Endothelial cell of umbilical vein (primary cell): ENCODE measurements around the gene HS6ST2. TPM values are rescaled to one million over a fixed set of nuclear protein-coding genes. Genes with fewer than 3 reads are reported as not detected.

ENCODE experiments used
- BruUV-seq: library from RNA; stranded (reverse); fragments of 400-500 nt; replicated peaks from 2 replicates; lab custom pipeline; 2021; lab: Mats Ljungman, UMichigan
- CTCF ChIA-PET: fragments of 300-600, 350-600 bp; sonication (Branson Sonifier 250); formaldehyde crosslinking; loops from one replicate; lab custom pipeline; 2021; ENCODE audit warnings: antibody characterized with exemption, inconsistent platforms; lab: Charles Lee
- POLR2A ChIA-PET: fragments of 300-600, 350-600 bp; sonication (Branson Sonifier 250); formaldehyde crosslinking; loops from one replicate; lab custom pipeline; 2021; ENCODE audit warnings: antibody characterized with exemption, inconsistent platforms; lab: Charles Lee
- DNase-seq: peaks from one replicate; pipeline ENCODE4 v3.0.0-alpha.2; 2011; ENCODE audit warnings: low read depth, low spot score
- FAIRE-seq: peaks from 2 replicates; lab custom pipeline; 2011; peaks lifted over from hg19 to GRCh38; lab: Jason Lieb, UNC
- H2AFZ ChIP-seq: 2 replicates; pipeline ENCODE4 v1.6.0; 2012; ENCODE audit warnings: low read depth, low read length, control low read depth, inconsistent platforms
- H3K27ac ChIP-seq: 2 replicates; pipeline ENCODE4 v1.5.1; 2011; ENCODE audit warnings: low read depth, mild to moderate bottlenecking, control low read depth, low read length, moderate library complexity; ENCODE audit not compliant: insufficient read depth
- H3K27me3 ChIP-seq, 2 experiments: 2 replicates each; pipeline versions ENCODE4 v1.6.0 to v1.6.1; 2011; ENCODE audit warnings: low read length in 2 of 2, mixed read lengths in 1 of 2; ENCODE audit not compliant: control insufficient read depth in 2 of 2, insufficient read depth in 2 of 2
- H3K36me3 ChIP-seq, 2 experiments: 2 replicates in 1 of 2; 3 replicates in 1 of 2; pipeline ENCODE4 v1.5.1; 2011; ENCODE audit warnings: low read length in 2 of 2, mild to moderate bottlenecking in 1 of 2, moderate library complexity in 1 of 2; ENCODE audit not compliant: control insufficient read depth in 2 of 2, insufficient read depth in 2 of 2; ENCODE audit errors: extremely low read depth in 1 of 2
- H3K4me1 ChIP-seq: 3 replicates; pipeline ENCODE4 v1.5.1; 2011; ENCODE audit warnings: mild to moderate bottlenecking, low read length; ENCODE audit not compliant: control insufficient read depth, insufficient read depth; ENCODE audit errors: extremely low read depth
- H3K4me2 ChIP-seq: 2 replicates; pipeline ENCODE4 v1.6.1; 2011; ENCODE audit warnings: low read length, control low read depth, mixed read lengths; ENCODE audit not compliant: insufficient read depth
- H3K4me3 ChIP-seq, 3 experiments: fragments of 200-600 bp in 1 of 3; sonication (generic), shearing (Covaris generic) in 1 of 3; replicated peaks in 1 of 3; 2 replicates each; pipeline ENCODE4 v1.5.1; 2011 to 2016; ENCODE audit warnings: control low read depth in 3 of 3, low read length in 3 of 3, mild to moderate bottlenecking in 2 of 3, inconsistent platforms in 1 of 3, low read depth in 1 of 3, moderate library complexity in 1 of 3; ENCODE audit not compliant: insufficient read depth in 1 of 3
- H3K79me2 ChIP-seq: 2 replicates; pipeline ENCODE4 v1.6.0; 2012; ENCODE audit warnings: low read length, inconsistent platforms; ENCODE audit not compliant: control insufficient read depth, insufficient read depth
- H3K9ac ChIP-seq: replicated peaks from 2 replicates; pipeline ENCODE3; 2011; ENCODE audit warnings: low read length, control low read depth; ENCODE audit not compliant: insufficient read depth; ENCODE audit errors: extremely low read depth
- H3K9me1 ChIP-seq: replicated peaks from 3 replicates; pipeline ENCODE4 v1.6.0; 2011; ENCODE audit warnings: mild to moderate bottlenecking, low read length; ENCODE audit not compliant: control insufficient read depth, insufficient read depth; ENCODE audit errors: extremely low read depth
- H3K9me3 ChIP-seq: replicated peaks from 2 replicates; pipeline ENCODE4 v1.5.1; 2012; ENCODE audit warnings: low read length, inconsistent platforms; ENCODE audit not compliant: control insufficient read depth, insufficient read depth
- H4K20me1 ChIP-seq: replicated peaks from 2 replicates; pipeline ENCODE3; 2011; ENCODE audit warnings: mild to moderate bottlenecking, low read length; ENCODE audit not compliant: control insufficient read depth, insufficient read depth; ENCODE audit errors: extremely low read depth
- EZH2 ChIP-seq: IDR thresholded peaks from 2 replicates; pipeline ENCODE4 v1.6.1; 2012; ENCODE audit warnings: borderline replicate concordance, low read depth, mild to moderate bottlenecking, moderate library complexity, low read length, inconsistent platforms; ENCODE audit not compliant: severe bottlenecking
- FOS ChIP-seq: IDR thresholded peaks from 2 replicates; pipeline ENCODE4 v1.6.1; 2011; ENCODE audit warnings: mild to moderate bottlenecking, low read length, moderate library complexity, borderline replicate concordance; ENCODE audit not compliant: insufficient read depth
- GATA2 ChIP-seq: IDR thresholded peaks from 2 replicates; pipeline ENCODE4 v1.7.0; 2011; ENCODE audit warnings: low read depth, mild to moderate bottlenecking, moderate library complexity, mixed read lengths, low read length; ENCODE audit not compliant: insufficient read length, insufficient read depth
- JUN ChIP-seq: IDR thresholded peaks from 2 replicates; pipeline ENCODE4 v1.6.1; 2011; ENCODE audit warnings: borderline replicate concordance, low read depth; ENCODE audit not compliant: insufficient read length, insufficient read depth
- MYC ChIP-seq: IDR thresholded peaks from one replicate; pipeline ENCODE4 v1.6.1; 2011; ENCODE audit warnings: mild to moderate bottlenecking, low read depth, low read length
- POLR2A ChIP-seq: IDR thresholded peaks from 2 replicates; pipeline ENCODE4 v1.6.1; 2012; ENCODE audit warnings: low read depth, mild to moderate bottlenecking, control low read depth, low read length
- POLR2AphosphoS5 ChIP-seq: IDR thresholded peaks from 2 replicates; pipeline ENCODE4 v1.6.1; 2012; ENCODE audit warnings: low read depth, mild to moderate bottlenecking, control low read depth, low read length, moderate library complexity; ENCODE audit not compliant: insufficient read depth
- dilution Hi-C: fragments of 300-500 bp; cut with MboI; formaldehyde crosslinking; loops from one replicate; pipeline ENCODE4 v1.15.0; 2019; ENCODE audit warnings: low sequenced_read_pairs; ENCODE audit not compliant: extremely low pct_ligation_motif_present
- intact Hi-C: fragments of 100-400 bp; cut with micrococcal nuclease; formaldehyde crosslinking; loops from one replicate; pipeline ENCODE4 v1.10.0; 2022
- polyA plus RNA-seq, 4 experiments: library from polyadenylated mRNA; depleted of rRNA in 3 of 4; stranded (reverse) in 3 of 4; unstranded in 1 of 4; fragments of >200 nt; gene quantifications; 2 replicates each; pipeline versions ENCODE4 v1.2.1 to v1.2.3, GENCODE V29; 2011 to 2012; ENCODE audit warnings: missing spikeins in 1 of 4
- total RNA-seq: library from RNA; stranded (reverse); gene quantifications from 2 replicates; pipeline ENCODE4 v1.2.3, GENCODE V29; 2021
- TF ChIP-seq, protein P1 (sequence below), 2 donors: IDR thresholded peaks; 1 replicate in 1 of 2; 2 replicates in 1 of 2; pipeline ENCODE4 v1.5.1; 2011; ENCODE audit warnings: low read length in 2 of 2, mild to moderate bottlenecking in 2 of 2, moderate library complexity in 2 of 2, control low read depth in 1 of 2, inconsistent platforms in 1 of 2, low read depth in 1 of 2; ENCODE audit not compliant: insufficient read depth in 1 of 2; ENCODE audit errors: extremely low read depth in 1 of 2
- TF ChIP-seq, protein P2 (sequence below): IDR thresholded peaks from 2 replicates; pipeline ENCODE4 v1.6.1; 2011; ENCODE audit not compliant: insufficient read depth, insufficient read length

Gene HS6ST2
- total and polyA plus RNA-seq, 2 donors (not counting 3 experiments of a cell fraction or from before 2014, with no cell fraction given): 0.49 to 0.84 TPM

DNA sequence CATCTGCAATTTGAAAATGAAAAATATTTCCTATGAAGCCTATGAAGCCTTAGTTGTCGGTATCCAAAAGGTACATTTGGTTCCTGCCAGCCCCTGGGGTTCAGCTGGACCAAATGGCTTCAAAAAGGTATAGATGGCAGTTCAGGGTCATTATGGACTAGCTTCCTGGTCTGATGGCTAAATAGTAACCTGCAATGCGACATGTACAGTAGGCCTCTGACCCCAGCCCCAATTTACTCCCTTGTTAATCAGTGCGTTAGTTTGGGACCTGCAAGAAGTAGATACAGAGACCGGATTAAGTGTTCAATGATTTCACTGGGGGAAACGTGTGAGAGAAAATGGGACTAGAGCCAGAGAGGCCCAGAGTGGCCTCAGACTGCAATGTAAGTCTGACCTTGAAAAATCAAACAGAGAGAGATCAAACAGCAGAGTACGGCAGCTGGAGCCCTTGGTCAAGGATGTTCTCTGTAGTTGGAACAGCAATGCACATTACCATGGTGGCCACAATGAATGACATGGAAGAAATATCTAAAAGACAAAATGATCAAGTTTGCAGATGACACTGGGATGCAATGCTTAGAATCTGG lies 354.6 kb downstream of the HS6ST2 start:
- DNase-seq (no peak), FAIRE-seq (no peak)
- H3K9me3 ChIP-seq: no peaks in the 10 kb centered on the region
- ChIA-PET POLR2A (interaction anchor here (0.7 kb wide), 1 partner anchor 15 kb away, joined by 3 read pairs; no protein-coding TSS in a partner anchor), CTCF (interaction anchor here (0.9 to 1.3 kb wide), 2 partner anchors 9 to 311 kb away, joined by 3 to 6 read pairs; no protein-coding TSS in a partner anchor)
- TF ChIP-seq JUN (no peak), FOS (no peak), POLR2A (no peak)
- TF ChIP-seq, protein P1, sequence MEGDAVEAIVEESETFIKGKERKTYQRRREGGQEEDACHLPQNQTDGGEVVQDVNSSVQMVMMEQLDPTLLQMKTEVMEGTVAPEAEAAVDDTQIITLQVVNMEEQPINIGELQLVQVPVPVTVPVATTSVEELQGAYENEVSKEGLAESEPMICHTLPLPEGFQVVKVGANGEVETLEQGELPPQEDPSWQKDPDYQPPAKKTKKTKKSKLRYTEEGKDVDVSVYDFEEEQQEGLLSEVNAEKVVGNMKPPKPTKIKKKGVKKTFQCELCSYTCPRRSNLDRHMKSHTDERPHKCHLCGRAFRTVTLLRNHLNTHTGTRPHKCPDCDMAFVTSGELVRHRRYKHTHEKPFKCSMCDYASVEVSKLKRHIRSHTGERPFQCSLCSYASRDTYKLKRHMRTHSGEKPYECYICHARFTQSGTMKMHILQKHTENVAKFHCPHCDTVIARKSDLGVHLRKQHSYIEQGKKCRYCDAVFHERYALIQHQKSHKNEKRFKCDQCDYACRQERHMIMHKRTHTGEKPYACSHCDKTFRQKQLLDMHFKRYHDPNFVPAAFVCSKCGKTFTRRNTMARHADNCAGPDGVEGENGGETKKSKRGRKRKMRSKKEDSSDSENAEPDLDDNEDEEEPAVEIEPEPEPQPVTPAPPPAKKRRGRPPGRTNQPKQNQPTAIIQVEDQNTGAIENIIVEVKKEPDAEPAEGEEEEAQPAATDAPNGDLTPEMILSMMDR (IDR thresholded peaks at IDR 0.05; ENCODE audit: extremely low read depth in 1 of 2, insufficient read depth in 1 of 2, low read depth in 1 of 2, low read length in 2 of 2): no peak
- intact Hi-C loops (no loop called here), dilution Hi-C loops (no loop called here)
- H3K79me2 ChIP-seq: no peaks in the 10 kb centered on the region
- H4K20me1 ChIP-seq: no peaks in the 10 kb centered on the region
- no peaks in the 10 kb centered on the region for H3K9me1 ChIP-seq
- no peak overlapping the region for H3K9ac ChIP-seq
- no peaks in the 10 kb centered on the region for H3K27me3 ChIP-seq
- no peak overlapping the region for H2AFZ ChIP-seq
- H3K36me3 ChIP-seq: no peaks in the 10 kb centered on the region
- H3K27ac ChIP-seq: no peak overlapping the region
- H3K4me2 ChIP-seq: no peak overlapping the region
- H3K4me3 ChIP-seq: no peak overlapping the region
- H3K4me1 ChIP-seq: no peaks in the 10 kb centered on the region
- no TSS peak for BruUV-seq

DNA sequence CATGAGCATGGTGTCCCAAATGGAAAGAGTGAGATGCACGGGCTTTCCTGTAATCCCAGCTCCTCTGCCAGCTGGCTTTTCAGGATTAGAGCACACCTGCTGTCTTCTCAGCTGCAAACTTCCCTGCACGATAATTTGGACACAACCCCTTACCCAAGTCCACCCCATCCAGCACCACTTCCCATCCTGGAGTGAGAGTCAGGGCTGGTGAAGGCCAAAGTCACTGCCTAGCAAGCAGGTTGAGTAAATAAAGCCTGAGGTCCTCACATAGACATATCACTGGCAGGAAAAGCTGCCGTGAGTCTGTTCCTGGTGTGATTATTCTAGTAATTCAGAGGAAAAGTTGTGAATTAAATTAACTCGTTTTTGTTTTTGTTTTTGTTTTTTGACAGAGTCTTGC lies 355.7 kb downstream of the HS6ST2 start:
- dilution Hi-C loops (no loop called here), intact Hi-C loops (no loop called here)
- Histone ChIP-seq H3K9ac (no peak overlapping the region), H3K27me3 (no peaks in the 10 kb centered on the region), H3K9me1 (no peaks in the 10 kb centered on the region), H3K9me3 (no peaks in the 10 kb centered on the region), H3K79me2 (no peaks in the 10 kb centered on the region), H2AFZ (no peak overlapping the region), H3K27ac (no peak overlapping the region), H3K36me3 (no peaks in the 10 kb centered on the region), H3K4me2 (no peak overlapping the region), H3K4me1 (no peaks in the 10 kb centered on the region), H4K20me1 (no peaks in the 10 kb centered on the region), H3K4me3 (no peak overlapping the region)
- FAIRE-seq (no peak), DNase-seq (no peak)
- TF ChIP-seq POLR2A (no peak), JUN (no peak), MYC (no peak), EZH2 (no peak), FOS (no peak), POLR2AphosphoS5 (no peak), GATA2 (no peak)
- TF ChIP-seq, protein P1 (IDR thresholded peaks at IDR 0.05; ENCODE audit: extremely low read depth in 1 of 2, insufficient read depth in 1 of 2, low read depth in 1 of 2, low read length in 2 of 2): no peak
- TF ChIP-seq, protein P2, sequence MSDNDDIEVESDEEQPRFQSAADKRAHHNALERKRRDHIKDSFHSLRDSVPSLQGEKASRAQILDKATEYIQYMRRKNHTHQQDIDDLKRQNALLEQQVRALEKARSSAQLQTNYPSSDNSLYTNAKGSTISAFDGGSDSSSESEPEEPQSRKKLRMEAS: no peak
- ChIA-PET POLR2A (no interaction called here), CTCF (interaction anchor here (0.8 to 1.3 kb wide), 3 partner anchors 8 to 310 kb away, joined by 3 to 6 read pairs (median 3); no protein-coding TSS in a partner anchor)
- no TSS peak for BruUV-seq
